GM18526 (cell line): Measurements from ENCODE around the gene ZBTB24.

Experiments
- POLR2A ChIP-seq: IDR thresholded peaks from 3 replicates; pipeline ENCODE4 v1.6.1; 2011; ENCODE audit not compliant: insufficient read length; ENCODE audit errors: extremely low read depth

The ZBTB24 gene

DNA sequence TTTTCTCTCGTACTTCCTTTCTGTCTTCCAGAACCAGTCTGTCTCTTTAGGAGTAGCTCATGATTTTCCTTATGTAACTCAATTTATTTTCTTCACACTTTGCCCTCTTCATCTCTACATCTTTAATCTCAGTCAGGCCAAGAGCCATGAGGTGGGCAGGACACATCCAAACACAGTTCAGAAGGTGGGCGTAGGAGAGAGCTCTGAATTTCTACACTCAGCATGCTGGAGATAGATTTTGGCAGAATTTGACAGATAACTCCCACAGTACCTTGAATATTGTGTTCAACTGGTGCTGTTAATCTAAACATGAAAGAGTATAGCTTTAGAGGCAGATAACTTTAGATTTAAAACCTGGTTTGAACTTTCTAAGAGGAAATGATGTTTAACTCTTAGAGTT lies 23.8 kb upstream of the ZBTB24 start:
- no peak for TF ChIP-seq POLR2A

DNA sequence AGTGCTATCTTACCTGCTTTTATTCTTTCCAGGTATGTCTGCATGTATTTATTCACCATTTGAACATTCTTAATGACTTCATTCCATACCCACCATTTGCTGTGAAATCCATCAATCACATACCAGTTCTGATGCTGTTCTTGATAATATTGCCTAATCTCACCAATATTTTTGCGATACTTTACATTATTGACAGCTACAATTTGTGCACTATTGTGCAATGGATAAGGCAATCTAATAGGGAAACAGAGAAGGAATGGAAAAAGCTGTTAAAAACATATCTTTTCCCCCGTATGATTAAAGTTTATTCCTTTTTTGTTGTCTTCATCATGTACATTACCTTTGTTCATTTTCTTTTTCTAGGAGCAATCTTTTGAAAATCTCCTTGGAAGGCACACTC lies 23.3 kb upstream of the ZBTB24 start:
- TF ChIP-seq POLR2A: no peak

DNA sequence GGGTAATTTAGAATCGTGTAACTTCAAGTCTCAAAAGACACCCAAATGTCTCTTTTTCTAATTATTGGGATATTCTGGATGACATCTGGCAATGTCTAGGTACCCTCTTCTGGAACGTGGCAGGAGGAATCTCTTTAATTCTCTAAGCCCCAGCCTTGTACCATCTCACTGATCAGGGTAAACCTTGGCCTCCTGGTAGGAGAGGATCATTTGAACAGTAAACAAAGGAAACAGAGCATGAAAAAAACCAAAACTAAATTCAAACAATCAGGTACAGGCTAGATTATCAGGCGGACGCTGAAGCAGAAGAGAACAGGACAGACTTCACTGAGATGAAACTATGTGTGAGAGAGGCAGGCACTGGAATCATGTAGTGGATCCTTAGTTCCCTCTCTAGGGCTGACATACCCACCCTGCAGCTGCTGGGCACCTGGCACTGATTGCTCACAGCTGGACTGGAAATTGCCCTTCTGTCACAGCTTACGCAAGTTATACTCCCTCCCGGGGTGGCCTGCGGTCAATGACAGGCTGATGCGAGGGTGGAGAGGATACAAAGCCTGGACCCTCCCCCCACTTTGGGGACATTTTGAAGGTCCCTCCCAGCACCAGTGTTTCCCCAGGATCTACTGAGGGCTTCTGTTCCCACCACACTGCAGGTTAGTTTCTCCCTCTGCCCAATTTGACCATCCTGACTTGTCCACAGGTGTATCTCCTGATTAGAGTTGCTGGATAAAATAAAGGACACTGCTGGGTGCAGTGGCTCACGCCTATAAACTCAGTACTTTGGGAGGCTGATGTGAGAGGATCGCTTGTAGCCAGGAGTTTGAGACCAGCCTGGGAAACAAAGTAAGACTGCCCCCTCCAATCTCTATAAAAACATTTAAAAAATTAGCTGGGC lies 20.6 kb upstream of the ZBTB24 start:
- no peak for TF ChIP-seq POLR2A

DNA sequence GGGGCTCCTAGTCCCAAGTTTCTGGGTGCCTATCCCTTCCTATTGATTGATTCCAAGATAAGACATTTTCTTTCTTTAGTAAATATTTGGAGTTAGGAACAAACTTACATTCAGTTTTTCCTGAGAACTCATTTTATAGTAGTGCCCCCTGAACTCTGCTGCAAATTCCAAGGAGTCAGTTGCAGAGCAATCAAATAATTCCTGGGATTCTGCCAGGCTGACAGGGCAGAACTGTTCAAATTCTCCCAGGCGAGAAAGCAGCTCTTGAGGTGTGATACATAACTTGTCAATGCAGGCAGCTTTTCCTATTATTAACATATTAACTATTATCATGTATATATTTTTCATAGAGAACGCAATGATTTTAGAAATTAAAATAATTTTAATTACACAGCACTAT lies 15.9 kb upstream of the ZBTB24 start:
- TF ChIP-seq POLR2A: no peak

GRCh38 chr6:109498052-109498451 lies 15.0 kb upstream of the ZBTB24 start:
- TF ChIP-seq POLR2A: no peak

DNA sequence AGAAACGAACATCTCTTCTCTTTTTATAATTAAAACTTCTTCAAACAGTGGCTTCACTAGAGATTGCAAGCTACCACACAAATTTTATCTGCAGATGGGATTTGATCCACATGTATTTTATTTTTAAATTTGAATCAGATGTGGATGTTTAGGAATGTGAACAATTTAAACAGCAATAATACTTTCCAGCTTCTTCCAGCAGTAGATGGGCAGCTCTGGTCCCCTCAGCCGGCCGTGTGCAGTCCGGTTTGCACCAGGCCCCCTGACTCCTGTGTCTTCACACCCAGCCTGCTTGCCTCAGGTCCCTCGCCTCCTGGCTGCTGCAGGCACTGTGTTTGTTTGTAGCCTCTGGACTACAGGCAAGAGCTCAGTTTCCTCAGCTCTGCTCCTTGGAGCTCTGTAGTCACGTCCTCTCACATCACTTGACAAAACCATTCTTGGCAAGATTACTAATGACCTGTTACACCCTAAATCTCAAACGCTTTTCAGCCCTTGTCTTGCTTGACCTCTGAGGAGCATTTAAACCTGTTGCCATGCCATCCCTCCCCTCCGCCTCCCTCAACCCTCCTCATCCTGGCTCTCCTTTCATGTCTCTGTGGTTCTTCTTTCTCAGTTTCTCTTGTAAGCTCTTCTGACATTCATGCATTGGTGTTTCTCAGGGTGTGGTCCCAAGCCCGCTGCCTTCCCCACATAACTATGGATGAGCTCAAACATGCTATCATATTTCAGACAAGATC lies 13.2 kb upstream of the ZBTB24 start:
- TF ChIP-seq POLR2A: no peak

- TF ChIP-seq POLR2A: no peak
These were observed 10.8 kb upstream of the ZBTB24 start for GRCh38 chr6:109493865-109494264.

- no peak for TF ChIP-seq POLR2A
These were observed 8.4 kb upstream of the ZBTB24 start for GRCh38 chr6:109491207-109491938.

DNA sequence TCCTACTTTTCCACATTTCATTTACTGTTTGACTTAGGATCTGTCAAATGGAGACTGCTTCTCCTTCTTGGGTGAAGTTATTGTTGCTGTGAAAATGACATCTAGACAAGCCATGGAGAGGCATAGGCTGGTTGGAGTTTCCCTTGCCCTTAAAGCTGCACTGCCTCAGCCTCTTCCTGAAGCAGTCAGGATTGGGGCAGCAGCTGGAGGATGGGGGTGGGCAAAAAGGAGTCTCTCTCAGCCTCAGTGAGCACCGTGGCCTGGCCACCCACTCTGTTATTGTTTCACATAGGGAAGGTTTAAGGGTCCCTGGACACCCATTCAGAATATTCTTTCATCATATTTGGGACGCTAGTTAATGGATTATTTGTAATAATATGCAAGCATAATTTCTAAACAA lies 7.7 kb upstream of the ZBTB24 start:
- TF ChIP-seq POLR2A: no peak

DNA sequence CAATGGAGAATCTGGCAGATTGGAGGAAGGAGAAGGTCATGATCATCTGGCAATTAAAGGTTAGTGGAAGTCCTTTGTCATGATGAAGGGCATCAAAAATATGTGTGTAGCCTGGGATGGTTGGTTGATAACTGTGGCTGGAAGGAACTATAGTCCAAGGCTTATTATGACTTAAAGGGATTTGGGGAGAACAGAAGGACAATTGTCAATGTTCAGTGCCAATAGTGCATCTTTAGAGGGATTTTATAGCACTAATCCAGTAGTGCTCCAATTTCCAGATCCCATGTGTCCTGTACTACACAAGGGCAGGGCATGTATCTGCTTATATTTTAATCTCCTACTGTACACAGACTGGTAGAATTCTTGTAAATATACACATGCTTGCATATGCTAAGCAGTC lies 5.0 kb upstream of the ZBTB24 start:
- TF ChIP-seq POLR2A: no peak

GRCh38 chr6:109486068-109486467 lies 3.0 kb upstream of the ZBTB24 start:
- TF ChIP-seq POLR2A: no peak

- no peak for TF ChIP-seq POLR2A
These were observed 2.4 kb upstream of the ZBTB24 start for GRCh38 chr6:109485266-109485935.

- no peak for TF ChIP-seq POLR2A
These were observed 1.1 kb upstream of the ZBTB24 start for GRCh38 chr6:109484122-109484521.

- TF ChIP-seq POLR2A: no peak
These were observed 677 bp upstream of the ZBTB24 start for GRCh38 chr6:109483735-109484057.

GRCh38 chr6:109480993-109481480 lies 2.0 kb downstream of the ZBTB24 start:
- TF ChIP-seq POLR2A: no peak
